H1 (cell line): ENCODE results near the gene MXD4. TPM values are rescaled to one million over a fixed set of nuclear protein-coding genes. Genes with fewer than 3 reads are reported as not detected.

Source experiments
- CTCF ChIA-PET: fragments of 300-600 bp; sonication (Branson Sonifier 250); formaldehyde crosslinking; loops from one replicate; lab custom pipeline; 2021; ENCODE audit not compliant: partially characterized antibody; lab: Charles Lee
- POLR2A ChIA-PET: fragments of 300-600 bp; sonication (Branson Sonifier 250); formaldehyde crosslinking; loops from one replicate; lab custom pipeline; 2021; ENCODE audit warnings: inconsistent platforms; ENCODE audit not compliant: partially characterized antibody; lab: Charles Lee
- DNase-seq, 2 experiments: peaks; one replicate each; pipeline versions ENCODE4 v3.0.0 to v3.0.0-alpha.2; 2010 to 2022; ENCODE audit warnings: low spot score in 2 of 2, low read depth in 1 of 2, mixed read lengths in 1 of 2
- FAIRE-seq: peaks from 2 replicates; lab custom pipeline; 2011; peaks lifted over from hg19 to GRCh38; lab: Jason Lieb, UNC
- H2AFZ ChIP-seq: 2 replicates; pipeline ENCODE4 v1.8.1; 2012; ENCODE audit warnings: low read length, inconsistent platforms
- H2AK5ac ChIP-seq: 2 replicates; pipeline ENCODE4 v1.6.1; 2013; ENCODE audit warnings: low read depth, low read length
- H2BK120ac ChIP-seq: replicated peaks from 2 replicates; pipeline ENCODE3; 2013; ENCODE audit warnings: low read depth, low read length, inconsistent platforms
- H2BK12ac ChIP-seq: 2 replicates; pipeline ENCODE4 v1.6.1; 2013; ENCODE audit warnings: low read depth, low read length
- H2BK15ac ChIP-seq: 2 replicates; pipeline ENCODE4 v1.6.1; 2013; ENCODE audit warnings: low read length
- H2BK20ac ChIP-seq: 2 replicates; pipeline ENCODE4 v1.6.1; 2013; ENCODE audit warnings: low read length
- H2BK5ac ChIP-seq: 2 replicates; pipeline ENCODE4 v1.6.1; 2013; ENCODE audit warnings: low read depth, low read length
- H3K14ac ChIP-seq: 2 replicates; pipeline ENCODE4 v1.6.1; 2013; ENCODE audit warnings: inconsistent platforms; ENCODE audit not compliant: insufficient read length
- H3K18ac ChIP-seq: 2 replicates; pipeline ENCODE4 v1.6.1; 2013; ENCODE audit warnings: low read length; ENCODE audit errors: extremely low read depth
- H3K23ac ChIP-seq: 2 replicates; pipeline ENCODE4 v1.6.1; 2013; ENCODE audit warnings: inconsistent platforms; ENCODE audit not compliant: insufficient read length
- H3K23me2 ChIP-seq: 2 replicates; pipeline ENCODE4 v1.6.1; 2013; ENCODE audit warnings: low read depth, low read length
- H3K27ac ChIP-seq: 2 replicates; pipeline ENCODE4 v1.6.1; 2011; ENCODE audit warnings: low read depth, low read length, inconsistent platforms
- H3K27me3 ChIP-seq, 4 experiments: replicated peaks in 1 of 4; 1 replicate in 1 of 4; 2 replicates in 3 of 4; pipeline versions ENCODE4 v1.6.1 to v1.8.1; 2011 to 2013; ENCODE audit warnings: low read length in 3 of 4, mild to moderate bottlenecking in 3 of 4, inconsistent platforms in 2 of 4, mixed read lengths in 2 of 4, moderate library complexity in 1 of 4; ENCODE audit not compliant: control insufficient read depth in 3 of 4, insufficient read depth in 3 of 4; ENCODE audit errors: extremely low read depth in 1 of 4
- H3K36me3 ChIP-seq, 4 experiments: 2 replicates each; pipeline versions ENCODE4 v1.6.1 to v1.8.1; 2011 to 2013; ENCODE audit warnings: mild to moderate bottlenecking in 4 of 4, low read length in 3 of 4, moderate library complexity in 2 of 4, control low read depth in 1 of 4, inconsistent platforms in 1 of 4; ENCODE audit not compliant: insufficient read depth in 4 of 4, control insufficient read depth in 2 of 4
- H3K4ac ChIP-seq: replicated peaks from 2 replicates; pipeline ENCODE3; 2013; ENCODE audit warnings: low read length, low read depth, mixed read lengths, inconsistent platforms; ENCODE audit not compliant: insufficient read length
- H3K4me1 ChIP-seq, 4 experiments: replicated peaks in 1 of 4; 1 replicate in 1 of 4; 2 replicates in 3 of 4; pipeline versions ENCODE4 v1.6.1 to v1.8.1; 2011 to 2013; ENCODE audit warnings: low read length in 3 of 4, inconsistent platforms in 2 of 4, mixed read lengths in 1 of 4; ENCODE audit not compliant: insufficient read depth in 4 of 4, control insufficient read depth in 3 of 4
- H3K4me2 ChIP-seq, 2 experiments: 2 replicates each; pipeline versions ENCODE4 v1.6.1 to v1.8.1; 2011 to 2013; ENCODE audit warnings: low read depth in 2 of 2, low read length in 2 of 2, control low read depth in 1 of 2, inconsistent platforms in 1 of 2, mild to moderate bottlenecking in 1 of 2; ENCODE audit not compliant: insufficient read depth in 1 of 2
- H3K4me3 ChIP-seq, 4 experiments: fragments of 200-600, 300-600 bp in 1 of 4; sonication (generic), shearing (Covaris generic), sonication (Bioruptor Twin) in 1 of 4; 2 replicates each; pipeline versions ENCODE4 v1.5.1 to v1.8.1; 2011 to 2016; ENCODE audit warnings: low read length in 4 of 4, low read depth in 3 of 4, control low read depth in 2 of 4, inconsistent platforms in 2 of 4, mild to moderate bottlenecking in 2 of 4, mixed read lengths in 1 of 4, moderate library complexity in 1 of 4; ENCODE audit not compliant: insufficient read depth in 2 of 4; ENCODE audit errors: extremely low read depth in 1 of 4
- H3K56ac ChIP-seq: replicated peaks from 2 replicates; pipeline ENCODE3; 2013; ENCODE audit warnings: low read depth, mild to moderate bottlenecking, mixed read lengths, low read length, inconsistent platforms; ENCODE audit not compliant: insufficient read length
- H3K79me1 ChIP-seq: 2 replicates; pipeline ENCODE4 v1.6.1; 2013; ENCODE audit warnings: low read depth, low read length, control low read depth
- H3K79me2 ChIP-seq, 2 experiments: 2 replicates each; pipeline versions ENCODE4 v1.6.1 to v1.8.1; 2012 to 2013; ENCODE audit warnings: low read length in 2 of 2, mild to moderate bottlenecking in 2 of 2, inconsistent platforms in 1 of 2; ENCODE audit not compliant: insufficient read depth in 2 of 2, control insufficient read depth in 1 of 2
- H3K9ac ChIP-seq, 4 experiments: replicated peaks in 1 of 4; 1 replicate in 1 of 4; 2 replicates in 3 of 4; pipeline versions ENCODE4 v1.6.1 to v1.8.1; 2011 to 2013; ENCODE audit warnings: low read depth in 3 of 4, low read length in 3 of 4, control low read depth in 2 of 4, mild to moderate bottlenecking in 2 of 4, moderate library complexity in 2 of 4, inconsistent platforms in 1 of 4; ENCODE audit errors: extremely low read depth in 1 of 4
- H3K9me3 ChIP-seq, 2 experiments: 2 replicates each; pipeline versions ENCODE4 v1.6.1 to v1.8.1; 2012 to 2013; ENCODE audit warnings: mild to moderate bottlenecking in 2 of 2, moderate library complexity in 2 of 2, control low read depth in 1 of 2, inconsistent platforms in 1 of 2, low read depth in 1 of 2, low read length in 1 of 2, mixed read lengths in 1 of 2; ENCODE audit not compliant: insufficient read depth in 2 of 2
- H4K20me1 ChIP-seq, 2 experiments: replicated peaks in 1 of 2; 2 replicates each; pipeline versions ENCODE3 to v1.8.1; 2011 to 2013; ENCODE audit warnings: inconsistent platforms in 2 of 2, low read length in 2 of 2, mild to moderate bottlenecking in 1 of 2; ENCODE audit not compliant: insufficient read depth in 2 of 2, control insufficient read depth in 1 of 2
- H4K5ac ChIP-seq: 2 replicates; pipeline ENCODE4 v1.6.1; 2013; ENCODE audit warnings: low read length, low read depth, mixed read lengths, inconsistent platforms; ENCODE audit not compliant: insufficient read length
- H4K8ac ChIP-seq: 2 replicates; pipeline ENCODE4 v1.8.0; 2013; ENCODE audit warnings: mild to moderate bottlenecking, moderate library complexity, low read length, inconsistent platforms; ENCODE audit not compliant: insufficient read depth; ENCODE audit errors: extremely low read depth
- H4K91ac ChIP-seq: replicated peaks from 2 replicates; pipeline ENCODE3; 2013; ENCODE audit warnings: low read length, mixed read lengths, inconsistent platforms; ENCODE audit not compliant: insufficient read length
- CTBP2 ChIP-seq: IDR thresholded peaks from 2 replicates; pipeline ENCODE4 v1.7.0; 2011; ENCODE audit warnings: borderline replicate concordance, mild to moderate bottlenecking, moderate library complexity, mixed read lengths, low read length; ENCODE audit not compliant: insufficient read depth, insufficient read length
- EP300 ChIP-seq, 2 experiments: IDR thresholded peaks; 1 replicate in 1 of 2; 2 replicates in 1 of 2; pipeline ENCODE4 v1.6.1; 2011 to 2012; ENCODE audit warnings: low read depth in 2 of 2, low read length in 2 of 2, mild to moderate bottlenecking in 2 of 2, borderline replicate concordance in 1 of 2, inconsistent platforms in 1 of 2, moderate library complexity in 1 of 2
- KDM1A ChIP-seq: fragments of 200-600, 300-600 bp; sonication (generic); IDR thresholded peaks from 2 replicates; pipeline ENCODE4 v1.7.1; 2016; ENCODE audit warnings: mild to moderate bottlenecking, low read length, borderline replicate concordance
- TBP ChIP-seq: IDR thresholded peaks from 2 replicates; pipeline ENCODE4 v1.6.1; 2011; ENCODE audit warnings: low read depth, low read length, improper control_type of control experiment
- TEAD4 ChIP-seq: IDR thresholded peaks from 2 replicates; pipeline ENCODE4 v1.6.1; 2012; ENCODE audit warnings: low read depth, low read length, inconsistent platforms, mixed read lengths
- WGBS, 2 experiments: shearing (Covaris generic) in 1 of 2; methylation state at CpG; one replicate each; pipeline versions ENCODE4 v1.1.6 to v1.1.7; 2013 to 2015; ENCODE audit warnings: low lambda C conversion rate in 2 of 2, mixed read lengths in 2 of 2, inconsistent platforms in 1 of 2, low coverage in 1 of 2, missing lambda C conversion rate in 1 of 2; ENCODE audit not compliant: insufficient replicate concordance in 2 of 2, insufficient coverage in 1 of 2, insufficient read length in 1 of 2; ENCODE audit errors: extremely low coverage in 1 of 2, missing lambda C conversion rate in 1 of 2; 5-methylcytosine and 5-hydroxymethylcytosine counted together
- polyA plus RNA-seq, 7 experiments: library from polyadenylated mRNA; depleted of rRNA in 3 of 7; stranded (reverse) in 5 of 7; unstranded in 2 of 7; fragments of >200 nt in 5 of 7; fragments of 200-250 nt in 2 of 7; gene quantifications; 1 replicate in 5 of 7; 2 replicates in 1 of 7; 4 replicates in 1 of 7; pipeline versions ENCODE4 v1.2.1 to v1.2.3, GENCODE V29; 2011 to 2013; ENCODE audit warnings: missing spikeins in 2 of 7, mixed read lengths in 2 of 7
- total RNA-seq: library from RNA; stranded (reverse); fragmentation: NEBNext Ultra II Directional; extraction: Animal tissue kit (Norgen Biotek cat#: 25700); gene quantifications from 2 replicates; pipeline ENCODE4 v1.2.1, GENCODE V29; 2021

MXD4 gene
- total and polyA plus RNA-seq, 2 of the 8 experiments (the other 6 are each of a cell fraction or from before 2014, with no cell fraction given) = 18.0 to 20.8 TPM

DNA sequence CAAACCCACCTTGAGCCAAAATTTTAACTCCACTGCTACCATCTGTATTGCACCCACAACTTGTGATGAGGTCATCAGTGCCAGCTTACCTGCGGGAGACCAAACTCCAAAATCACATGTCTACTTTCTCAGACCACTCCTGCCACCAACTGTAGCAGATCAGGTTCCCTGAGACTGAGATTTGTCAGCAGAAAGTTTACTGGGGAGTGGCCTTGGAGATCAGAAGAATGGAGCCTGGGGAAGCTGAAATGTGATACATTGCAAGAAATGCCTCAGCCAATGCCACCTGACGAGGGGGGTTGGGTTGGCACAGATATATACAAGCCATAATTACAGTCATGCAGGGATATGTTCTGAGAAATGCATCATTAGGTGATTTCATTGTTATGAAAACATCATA is 39.1 kb downstream of the MXD4 start:
- Histone ChIP-seq H2BK12ac (no peak overlapping the region), H2AFZ (no peak overlapping the region), H4K8ac (no peak overlapping the region), H3K27me3 (no peaks in the 10 kb centered on the region), H2BK120ac (no peak overlapping the region), H4K20me1 (peaks cover 1 to 5% of the 10 kb centered on the region in 2 experiments), H3K9ac (no peak overlapping the region), H3K79me1 (no peaks in the 10 kb centered on the region), H3K23me2 (no peaks in the 10 kb centered on the region), H3K14ac (no peak overlapping the region), H3K27ac (no peak overlapping the region), H3K9me3 (no peaks in the 10 kb centered on the region), H3K79me2 (no peaks in the 10 kb centered on the region), H2BK15ac (no peak overlapping the region), H3K56ac (no peak overlapping the region), H3K36me3 (no peaks in the 10 kb centered on the region), H3K4me2 (peak overlapping the region in 1 of 2 experiments; percentile 34; a peak in 1 of 4 replicates), H2BK20ac (no peak overlapping the region), H3K4me1 (peaks cover 6 to 29% (median 14%) of the 10 kb centered on the region in 4 experiments; a peak in 6 of 7 replicates), H4K5ac (no peak overlapping the region), H3K4me3 (no peak overlapping the region), H2AK5ac (peak overlapping the region; percentile 5; the same call in 1 of the 2 replicates), H3K18ac (peak overlapping the region; percentile 12; the same call in 1 of the 2 replicates), H3K23ac (no peak overlapping the region), H4K91ac (no peak overlapping the region), H3K4ac (no peak overlapping the region), H2BK5ac (peak overlapping the region; percentile 12; the same call in 1 of the 2 replicates)
- POLR2A ChIA-PET = no interaction called here
- 57% methylated on average over 2 of the region's 2 CpGs; no CpG with 5 or more reads in 1 of the 2 experiments for WGBS, 2 experiments
- CTCF ChIA-PET = interaction anchor here (0.6 to 1.3 kb wide), 3 partner anchors 151 to 220 kb away, joined by 3 to 4 read pairs (median 3); no protein-coding TSS in a partner anchor
- TF ChIP-seq TBP (no peak), CTBP2 (no peak), TEAD4 (no peak), KDM1A (no peak), EP300 (IDR thresholded peaks at IDR 0.05; ENCODE audit: borderline replicate concordance in 1 of 2, low read depth in 2 of 2, low read length in 2 of 2) (no peak)
- FAIRE-seq (no peak), DNase-seq (no peak)
